K562 (cell line): ENCODE data around the gene TRPC1. TPM values are rescaled to one million over a fixed set of nuclear protein-coding genes. Genes with fewer than 3 reads are reported as not detected.

Source experiments
- ATAC-seq: fragments of 200-7000 bp; cut with Tn5 transposase; 3 replicates; pipeline ENCODE4 v1.9.1; 2020; ENCODE audit warnings: moderate library complexity
- BruUV-seq: library from RNA; stranded (reverse); fragments of 400-500 nt; replicated peaks from 2 replicates; lab custom pipeline; 2021; lab: Mats Ljungman, UMichigan
- CTCF ChIA-PET: fragments of 300-600 bp; formaldehyde crosslinking; extraction: SDS; loops from one replicate; lab custom pipeline; 2021; ENCODE audit warnings: low intra/inter-chr PET ratio; lab: Yijun Ruan, JAX
- POLR2A ChIA-PET: fragments of 300-600, 350-650 bp; sonication (Branson Sonifier 250); formaldehyde crosslinking; extraction: SDS; loops from one replicate; lab custom pipeline; 2021; ENCODE audit warnings: antibody characterized with exemption, inconsistent platforms; lab: Yijun Ruan, JAX
- DNase-seq, 4 experiments: peaks; one replicate each; pipeline versions ENCODE4 v3.0.0 to v3.0.0-alpha.2; 2011 to 2018; ENCODE audit warnings: low spot score in 3 of 4, mixed read lengths in 3 of 4; ENCODE audit errors: extremely low read depth in 1 of 4
- FAIRE-seq: peaks from 2 replicates; lab custom pipeline; 2011; peaks lifted over from hg19 to GRCh38; lab: Jason Lieb, UNC
- H2AFZ ChIP-seq: 2 replicates; pipeline ENCODE4 v1.6.0; 2011; ENCODE audit warnings: low read depth, low read length, control low read depth, inconsistent platforms
- H3K27ac ChIP-seq: fragments of 200-600 bp; 3 replicates; pipeline ENCODE4 v1.8.0; 2011; ENCODE audit warnings: low read depth, mild to moderate bottlenecking, control low read depth, inconsistent platforms, low read length, moderate library complexity, mixed read lengths; ENCODE audit errors: extremely low read depth
- H3K27me3 ChIP-seq, 2 experiments: fragments of 300-600 bp in 1 of 2; 2 replicates in 1 of 2; 3 replicates in 1 of 2; pipeline versions ENCODE4 v1.6.0 to v1.8.0; 2011; ENCODE audit warnings: inconsistent platforms in 2 of 2, low read length in 2 of 2, mild to moderate bottlenecking in 1 of 2, mixed read lengths in 1 of 2, moderate library complexity in 1 of 2; ENCODE audit not compliant: control insufficient read depth in 2 of 2, insufficient read depth in 2 of 2
- H3K36me3 ChIP-seq: fragments of 300-600 bp; 3 replicates; pipeline ENCODE4 v1.8.0; 2011; ENCODE audit warnings: mild to moderate bottlenecking, low read length, inconsistent platforms; ENCODE audit not compliant: control insufficient read depth, insufficient read depth
- H3K4me1 ChIP-seq, 2 experiments: fragments of 200-600 bp in 1 of 2; replicated peaks in 1 of 2; 2 replicates in 1 of 2; 3 replicates in 1 of 2; pipeline versions ENCODE4 v1.5.1 to v1.8.0; 2011; ENCODE audit warnings: inconsistent platforms in 2 of 2, low read length in 2 of 2, mild to moderate bottlenecking in 1 of 2, mixed read lengths in 1 of 2, moderate library complexity in 1 of 2; ENCODE audit not compliant: control insufficient read depth in 2 of 2, insufficient read depth in 2 of 2
- H3K4me2 ChIP-seq: 2 replicates; pipeline ENCODE4 v1.6.1; 2011; ENCODE audit warnings: low read length, control low read depth, inconsistent platforms, mixed read lengths; ENCODE audit not compliant: insufficient read depth
- H3K4me3 ChIP-seq: fragments of 200-600 bp; sonication (generic), shearing (Covaris generic); 2 replicates; pipeline ENCODE4 v1.5.1; 2016; ENCODE audit warnings: control low read depth, inconsistent platforms
- H3K79me2 ChIP-seq: fragments of 200-600 bp; 3 replicates; pipeline ENCODE4 v1.8.0; 2011; ENCODE audit warnings: low read length, inconsistent platforms; ENCODE audit not compliant: control insufficient read depth, insufficient read depth
- H3K9ac ChIP-seq, 2 experiments: 2 replicates each; pipeline versions ENCODE4 v1.6.0 to v1.6.1; 2011; ENCODE audit warnings: low read depth in 2 of 2, low read length in 2 of 2, control low read depth in 1 of 2, inconsistent platforms in 1 of 2, mild to moderate bottlenecking in 1 of 2, mixed read lengths in 1 of 2; ENCODE audit not compliant: insufficient read depth in 1 of 2
- H3K9me1 ChIP-seq: one replicate; pipeline ENCODE4 v1.6.0; 2011; ENCODE audit warnings: inconsistent platforms, mild to moderate bottlenecking, low read length, moderate library complexity; ENCODE audit not compliant: control insufficient read depth, insufficient read depth
- H3K9me3 ChIP-seq: replicated peaks from 2 replicates; pipeline ENCODE4 v1.5.1; 2011; ENCODE audit warnings: low read depth, low read length, inconsistent platforms; ENCODE audit not compliant: control insufficient read depth, insufficient read depth
- H4K20me1 ChIP-seq: replicated peaks from 2 replicates; pipeline ENCODE4 v1.6.1; 2011; ENCODE audit warnings: low read length, inconsistent platforms, mixed read lengths; ENCODE audit not compliant: control insufficient read depth, insufficient read depth
- CTBP1 ChIP-seq: fragments of 450-650 bp; IDR thresholded peaks from 2 replicates; pipeline ENCODE4 v1.6.1; 2016; ENCODE audit warnings: borderline replicate concordance
- DMBX1 ChIP-seq: fragments of 250-450 bp; sonication (Bioruptor Pico); IDR thresholded peaks from 2 replicates; pipeline ENCODE4 v1.8.0; 2022; ENCODE audit warnings: inconsistent platforms, mild to moderate bottlenecking, moderate library complexity, borderline replicate concordance
- EHMT2 ChIP-seq: fragments of 450-650 bp; IDR thresholded peaks from 2 replicates; pipeline ENCODE4 v1.6.1; 2018; ENCODE audit warnings: antibody characterized with exemption
- ETV1 ChIP-seq: fragments of 450-650 bp; conservative IDR thresholded peaks from 2 replicates; pipeline ENCODE4 v1.6.1; 2016; ENCODE audit warnings: missing genetic modification characterization, control low read depth, low read depth, missing compliant biosample characterization
- ETV5 ChIP-seq: sonication (generic); formaldehyde crosslinking; IDR thresholded peaks from 2 replicates; pipeline ENCODE4 v1.4.0; 2020; ENCODE audit warnings: low read depth, mild to moderate bottlenecking, missing genetic modification reagents
- FOXK1 ChIP-seq: sonication (generic); formaldehyde crosslinking; IDR thresholded peaks from 2 replicates; pipeline ENCODE4 v1.8.0; 2022; ENCODE audit warnings: missing genetic modification reagents, mild to moderate bottlenecking, borderline replicate concordance
- FOXK2 ChIP-seq, 2 experiments: fragments of 450-650 bp; IDR thresholded peaks in 1 of 2; conservative IDR thresholded peaks in 1 of 2; 2 replicates each; pipeline ENCODE4 v1.6.1; 2016; ENCODE audit warnings: low read depth in 2 of 2, mild to moderate bottlenecking in 1 of 2
- HDAC1 ChIP-seq, 2 experiments: fragments of 450-650 bp; IDR thresholded peaks; 2 replicates each; pipeline ENCODE4 v1.6.1; 2016 to 2017; ENCODE audit warnings: inconsistent platforms in 1 of 2, mild to moderate bottlenecking in 1 of 2, moderate library complexity in 1 of 2
- MEIS2 ChIP-seq: fragments of 450-650 bp; IDR thresholded peaks from 2 replicates; pipeline ENCODE4 v1.6.1; 2014; ENCODE audit warnings: mild to moderate bottlenecking; ENCODE audit not compliant: partially characterized antibody
- RCOR1 ChIP-seq, 2 experiments: IDR thresholded peaks; 2 replicates each; pipeline ENCODE4 v1.6.1; 2012; ENCODE audit warnings: low read depth in 2 of 2, low read length in 2 of 2, borderline replicate concordance in 1 of 2, improper control_type of control experiment in 1 of 2
- SIRT6 ChIP-seq: IDR thresholded peaks from one replicate; pipeline ENCODE4 v1.6.1; 2012; ENCODE audit warnings: low read depth, mild to moderate bottlenecking, control low read depth, inconsistent platforms, low read length, moderate library complexity
- ZC3H11A ChIP-seq: IDR thresholded peaks from 2 replicates; pipeline ENCODE4 v1.6.1; 2012; ENCODE audit warnings: low read depth, low read length, improper control_type of control experiment
- ZNF274 ChIP-seq: IDR thresholded peaks from 2 replicates; pipeline ENCODE4 v1.6.1; 2011; ENCODE audit warnings: low read depth, mild to moderate bottlenecking, low read length, moderate library complexity, borderline replicate concordance
- ZNF444 ChIP-seq: fragments of 250-450 bp; sonication (Bioruptor Pico); IDR thresholded peaks from 2 replicates; pipeline ENCODE4 v1.4.0; 2020; ENCODE audit warnings: mild to moderate bottlenecking, moderate library complexity
- WGBS: fragments of 100-300 bp; shearing (Covaris generic); methylation state at CpG from one replicate; pipeline ENCODE4 v1.1.6; 2016; ENCODE audit warnings: low coverage, mixed read lengths; ENCODE audit not compliant: insufficient coverage; ENCODE audit errors: missing lambda C conversion rate; 5-methylcytosine and 5-hydroxymethylcytosine counted together
- in situ Hi-C: fragments of 300-500 bp; cut with MboI; formaldehyde crosslinking; loops from 4 replicates; pipeline ENCODE4 v1.15.0; 2018; ENCODE audit warnings: inconsistent platforms, mixed read lengths
- intact Hi-C: fragments of 100-400 bp; cut with micrococcal nuclease; formaldehyde crosslinking; loops from 2 replicates; pipeline ENCODE4 v1.14.2; 2022
- polyA plus RNA-seq, 8 experiments: library from polyadenylated mRNA; depleted of rRNA in 4 of 8; stranded (reverse) in 5 of 8; unstranded in 3 of 8; fragments of >200 nt; fragmentation: Nextera tagmentation in 2 of 8; fragmentation: Illumina TruSeq in 1 of 8; extraction: Ambion mirVana in 2 of 8; extraction: Trizol in 1 of 8; gene quantifications; 2 replicates each; pipeline versions ENCODE4 v1.2.1 to v1.2.3, GENCODE V29; 2011 to 2014; ENCODE audit warnings: inconsistent platforms in 1 of 8, missing spikeins in 1 of 8
- total RNA-seq, 7 experiments: library from RNA; depleted of rRNA in 6 of 7; stranded (reverse); fragments of >200 nt in 6 of 7; fragmentation: Illumina TruSeq in 2 of 7; extraction: Trizol in 2 of 7; gene quantifications; 2 replicates each; pipeline versions ENCODE4 v1.2.1 to v1.2.3, GENCODE V29; 2011 to 2021; ENCODE audit warnings: low replicate concordance in 1 of 7
- TF ChIP-seq, protein P1 (sequence below): sonication (generic); formaldehyde crosslinking; IDR thresholded peaks from 2 replicates; pipeline ENCODE4 v1.5.0; 2020; ENCODE audit warnings: missing genetic modification reagents
- TF ChIP-seq, protein P2 (sequence below): fragments of 250-450 bp; sonication (Bioruptor Pico); IDR thresholded peaks from 2 replicates; pipeline ENCODE4 v1.8.0; 2021; ENCODE audit warnings: borderline replicate concordance, mild to moderate bottlenecking, moderate library complexity; ENCODE audit not compliant: poor library complexity, severe bottlenecking
- TF ChIP-seq, protein P3 (sequence below), 2 experiments: fragments of 450-650 bp in 1 of 2; sonication (generic) in 1 of 2; formaldehyde crosslinking; conservative IDR thresholded peaks; 2 replicates each; pipeline versions ENCODE4 v1.4.0 to v1.8.1; 2020 to 2022; ENCODE audit warnings: mild to moderate bottlenecking in 1 of 2, missing genetic modification reagents in 1 of 2

The TRPC1 gene
- total and polyA plus RNA-seq, 9 of the 15 experiments (the other 6 are each of a cell fraction or from before 2014, with no cell fraction given), result 1.4 to 6.5 (median 3.0) TPM

DNA sequence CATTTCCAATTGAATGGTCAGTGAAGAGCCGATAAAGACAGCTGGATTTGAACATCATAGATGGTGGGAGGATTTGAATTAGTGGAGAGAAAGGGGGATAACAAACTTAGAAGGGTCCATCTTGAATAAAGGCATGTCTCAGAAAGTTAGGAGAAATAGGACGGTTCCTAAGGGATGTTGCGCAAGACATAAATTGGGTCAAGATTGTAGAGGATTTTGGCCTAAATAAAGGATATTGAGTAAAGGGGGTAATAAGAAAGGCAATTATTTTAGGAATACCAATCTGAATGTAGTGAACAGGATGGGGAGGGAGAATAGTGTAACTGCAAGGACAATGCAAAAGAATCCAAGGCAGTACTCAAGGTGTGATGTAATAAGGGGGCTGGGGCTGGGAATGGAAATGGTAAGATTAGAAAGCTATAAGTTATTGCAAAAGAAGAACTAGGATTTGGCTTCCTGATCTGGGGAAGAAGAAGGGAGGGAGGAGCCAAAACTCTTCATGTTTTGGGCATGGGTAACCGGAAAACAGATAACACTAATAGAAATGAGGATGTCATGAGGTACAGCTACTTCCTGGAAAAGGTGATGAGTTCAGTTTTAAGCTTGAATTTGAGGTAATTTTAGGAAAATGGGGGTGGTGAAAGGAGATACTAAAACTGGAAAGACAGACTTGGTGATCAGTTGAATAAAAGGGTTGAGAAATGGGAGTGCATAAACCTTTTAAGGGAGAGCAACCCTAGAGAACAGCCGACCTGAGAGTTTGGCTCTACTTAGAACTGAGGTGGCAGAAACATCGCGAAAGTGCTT, 17.3 kb upstream of the TRPC1 start:
- FAIRE-seq, result peak; percentile 40
- Histone ChIP-seq H3K27ac (0 out of 3 replicates have a peak overlapping the region, but pooled peaks have one; percentile 6), H4K20me1 (no peaks in the 10 kb centered on the region), H2AFZ (peak overlapping the region; percentile 25), H3K4me1 (peaks cover 0 to 10% of the 10 kb centered on the region in 2 experiments; a peak in 2 of 5 replicates), H3K9me3 (no peaks in the 10 kb centered on the region), H3K4me3 (no peak overlapping the region), H3K4me2 (no peak overlapping the region; the same call in 1 of the 2 replicates), H3K36me3 (peaks cover 3% of the 10 kb centered on the region; the same call in 1 of the 3 replicates), H3K79me2 (no peaks in the 10 kb centered on the region), H3K9ac (no peak overlapping the region), H3K27me3 (no peaks in the 10 kb centered on the region), H3K9me1 (no peaks in the 10 kb centered on the region)
- CTCF ChIA-PET, result no interaction called here
- in situ Hi-C loops (no loop called here), intact Hi-C loops (no loop called here)
- POLR2A ChIA-PET, result interaction anchor here (0.7 to 1.2 kb wide), 3 partner anchors 10 to 64 kb away, joined by 3 read pairs; partner anchors contain the start of gene TRPC1
- no TSS peak for BruUV-seq
- peak in 2 of 4 experiments; percentile 20 to 25 for DNase-seq
- peak; percentile 60; the same call in 2 of the 3 replicates for ATAC-seq
- WGBS, result 68% methylated on average over 7 of the region's 7 CpGs
- TF ChIP-seq DMBX1 (CRISPR knock-in tag), result no peak
- peak; percentile 62 for TF ChIP-seq ETV1 (tag)
- TF ChIP-seq RCOR1 (IDR thresholded peaks at IDR 0.05; ENCODE audit: borderline replicate concordance in 1 of 2, low read depth in 2 of 2, low read length in 2 of 2), result 0 out of 4 replicates have a peak, but pooled peaks of 1 of the 2 experiments have one; percentile 14
- TF ChIP-seq FOXK2 (conservative IDR thresholded peaks at IDR 0.05 in 1 of 2, IDR thresholded peaks at IDR 0.05 in 1 of 2; ENCODE audit: low read depth in 2 of 2), result no peak
- TF ChIP-seq ZC3H11A, result no peak
- no peak for TF ChIP-seq ZNF274
- TF ChIP-seq ETV5 (CRISPR knock-in tag), result no peak
- TF ChIP-seq, protein P1, sequence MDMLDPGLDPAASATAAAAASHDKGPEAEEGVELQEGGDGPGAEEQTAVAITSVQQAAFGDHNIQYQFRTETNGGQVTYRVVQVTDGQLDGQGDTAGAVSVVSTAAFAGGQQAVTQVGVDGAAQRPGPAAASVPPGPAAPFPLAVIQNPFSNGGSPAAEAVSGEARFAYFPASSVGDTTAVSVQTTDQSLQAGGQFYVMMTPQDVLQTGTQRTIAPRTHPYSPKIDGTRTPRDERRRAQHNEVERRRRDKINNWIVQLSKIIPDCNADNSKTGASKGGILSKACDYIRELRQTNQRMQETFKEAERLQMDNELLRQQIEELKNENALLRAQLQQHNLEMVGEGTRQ (CRISPR knock-in tag), result no peak
- TF ChIP-seq ZNF444 (CRISPR knock-in tag), result no peak
- TF ChIP-seq MEIS2, result peak; percentile 5
- TF ChIP-seq EHMT2, result peak; percentile 42; the same call in 1 of the 2 replicates
- TF ChIP-seq SIRT6, result no peak
- TF ChIP-seq FOXK1 (CRISPR knock-in tag), result no peak
- TF ChIP-seq CTBP1, result peak; percentile 20; the same call in 1 of the 2 replicates
- 0 out of 4 replicates have a peak, but pooled peaks of 1 of the 2 experiments have one; percentile 16 for TF ChIP-seq HDAC1 (IDR thresholded peaks at IDR 0.05)
- TF ChIP-seq, protein P2, sequence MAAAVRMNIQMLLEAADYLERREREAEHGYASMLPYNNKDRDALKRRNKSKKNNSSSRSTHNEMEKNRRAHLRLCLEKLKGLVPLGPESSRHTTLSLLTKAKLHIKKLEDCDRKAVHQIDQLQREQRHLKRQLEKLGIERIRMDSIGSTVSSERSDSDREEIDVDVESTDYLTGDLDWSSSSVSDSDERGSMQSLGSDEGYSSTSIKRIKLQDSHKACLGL (CRISPR knock-in tag), result no peak
- TF ChIP-seq, protein P3, sequence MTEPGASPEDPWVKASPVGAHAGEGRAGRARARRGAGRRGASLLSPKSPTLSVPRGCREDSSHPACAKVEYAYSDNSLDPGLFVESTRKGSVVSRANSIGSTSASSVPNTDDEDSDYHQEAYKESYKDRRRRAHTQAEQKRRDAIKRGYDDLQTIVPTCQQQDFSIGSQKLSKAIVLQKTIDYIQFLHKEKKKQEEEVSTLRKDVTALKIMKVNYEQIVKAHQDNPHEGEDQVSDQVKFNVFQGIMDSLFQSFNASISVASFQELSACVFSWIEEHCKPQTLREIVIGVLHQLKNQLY (CRISPR knock-in tag; conservative IDR thresholded peaks at IDR 0.05), result no peak
